Thymus (tissue), 11 donors: ENCODE measurements around the gene ZNF577. TPM values are rescaled to one million over a fixed set of nuclear protein-coding genes. Genes with fewer than 3 reads are reported as not detected.
A peak's percentile ranks its signal among the peaks of the same experiment; 100 is the strongest.

Experiments used
- DNase-seq, 9 donors: peaks; one replicate each; pipeline ENCODE4 v3.0.0-alpha.2; 2013; ENCODE audit warnings: low spot score in 9 of 9, low read depth in 6 of 9, missing footprints in 1 of 9
- H3K27ac ChIP-seq, 2 donors: one replicate each; pipeline ENCODE4 v1.5.1; 2013; ENCODE audit warnings: control low read depth in 1 of 2, low read depth in 1 of 2, low read length in 1 of 2, mild to moderate bottlenecking in 1 of 2, moderate library complexity in 1 of 2
- H3K27me3 ChIP-seq, 2 donors: one replicate each; pipeline ENCODE4 v1.5.1; 2013; ENCODE audit warnings: low read length in 1 of 2; ENCODE audit not compliant: control insufficient read depth in 2 of 2, insufficient read depth in 1 of 2
- H3K36me3 ChIP-seq, 2 donors: one replicate each; pipeline ENCODE4 v1.5.1; 2013; ENCODE audit warnings: low read length in 1 of 2, mild to moderate bottlenecking in 1 of 2, moderate library complexity in 1 of 2; ENCODE audit not compliant: control insufficient read depth in 2 of 2, insufficient read depth in 2 of 2
- H3K4me1 ChIP-seq, 2 donors: one replicate each; pipeline ENCODE4 v1.5.1; 2013; ENCODE audit warnings: low read length in 2 of 2; ENCODE audit not compliant: control insufficient read depth in 2 of 2, insufficient read depth in 2 of 2
- H3K4me3 ChIP-seq, 2 donors: one replicate each; pipeline ENCODE4 v1.5.1; 2013; ENCODE audit warnings: low read length in 2 of 2, control low read depth in 1 of 2, mild to moderate bottlenecking in 1 of 2
- H3K9me3 ChIP-seq, 2 donors: one replicate each; pipeline ENCODE4 v1.5.1; 2013; ENCODE audit warnings: low read length in 1 of 2, mild to moderate bottlenecking in 1 of 2; ENCODE audit not compliant: control insufficient read depth in 2 of 2, insufficient read depth in 1 of 2
- WGBS: extraction: QIAGEN DNeasy Blood & Tissue Kit; methylation state at CpG from one replicate; pipeline ENCODE4 v1.1.7; 2013; 5-methylcytosine and 5-hydroxymethylcytosine counted together
- polyA plus RNA-seq: library from polyadenylated mRNA; stranded (reverse); fragments of 200-250 nt; gene quantifications from one replicate; pipeline ENCODE4 v1.2.3, GENCODE V29; 2013
- total RNA-seq: library from RNA; stranded (reverse); fragments of 120-200 nt; gene quantifications from one replicate; pipeline ENCODE4 v1.2.4, GENCODE V29; 2013
- donor health status: healthy.

ZNF577 gene
- total and polyA plus RNA-seq, 2 donors = 11.4 to 30.2 TPM

DNA sequence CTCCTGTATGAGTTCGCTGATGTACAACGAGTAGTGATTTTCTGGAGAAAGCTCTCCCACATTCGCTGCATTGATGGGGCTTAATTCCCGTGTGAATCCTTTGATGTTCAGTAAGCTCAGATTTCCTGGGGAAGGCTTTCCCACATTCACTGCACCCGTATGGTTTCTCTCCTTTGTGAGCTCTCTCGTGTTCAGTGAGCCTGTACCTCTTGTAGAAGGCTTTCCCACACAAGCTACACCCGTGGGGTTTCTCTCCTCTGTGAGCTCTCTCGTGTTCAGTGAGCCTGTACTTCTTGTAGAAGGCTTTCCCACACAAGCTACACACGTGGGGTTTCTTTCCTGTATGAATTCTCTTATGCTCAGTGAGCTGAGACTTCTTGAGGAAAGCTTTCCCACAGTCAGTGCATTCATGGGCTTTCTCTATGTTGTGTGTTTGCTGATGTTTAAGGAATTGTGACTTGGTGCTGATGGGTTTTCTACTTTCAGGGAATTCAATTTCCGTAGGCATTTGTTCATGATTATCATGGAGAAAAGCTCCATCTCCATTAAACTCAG is 3.5 kb upstream of the ZNF577 start:
- Histone ChIP-seq H3K27me3 (peaks cover 0 to 2% of the 10 kb centered on the region in 2 donors), H3K4me3 (no peak overlapping the region), H3K4me1 (peaks cover 0 to 3% of the 10 kb centered on the region in 2 donors), H3K27ac (no peak overlapping the region), H3K9me3 (peaks cover 33 to 38% of the 10 kb centered on the region in 2 donors), H3K36me3 (peaks cover 52 to 58% of the 10 kb centered on the region in 2 donors)
- 98% methylated on average over 10 of the region's 10 CpGs for WGBS
- peak in 1 of 9 donors; percentile 12 for DNase-seq

DNA sequence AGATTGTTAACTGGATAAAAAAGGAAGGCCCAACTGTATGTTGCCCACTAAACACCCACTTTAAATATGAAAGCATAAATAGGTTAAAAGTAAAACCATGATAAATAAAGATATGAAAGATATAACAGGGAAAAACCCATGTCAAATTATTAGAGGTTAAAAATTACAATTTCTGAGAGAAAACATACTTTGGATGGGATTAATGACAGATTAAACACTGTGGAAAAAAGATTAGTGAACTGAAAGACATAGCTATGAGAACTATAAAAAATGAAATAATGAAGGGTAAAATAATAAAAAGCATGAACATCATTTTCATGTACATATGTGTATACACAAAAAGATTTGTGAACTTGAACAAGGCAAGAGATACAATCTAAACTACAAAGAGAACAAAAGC is 2.2 kb upstream of the ZNF577 start:
- H3K9me3 ChIP-seq = peaks cover 28 to 38% of the 10 kb centered on the region in 2 donors
- peaks cover 40 to 49% of the 10 kb centered on the region in 2 donors for H3K36me3 ChIP-seq
- peaks cover 0 to 3% of the 10 kb centered on the region in 2 donors for H3K4me1 ChIP-seq
- no peak overlapping the region for H3K27ac ChIP-seq
- no peak for DNase-seq
- no peak overlapping the region for H3K4me3 ChIP-seq
- peaks cover 0 to 2% of the 10 kb centered on the region in 2 donors for H3K27me3 ChIP-seq

DNA sequence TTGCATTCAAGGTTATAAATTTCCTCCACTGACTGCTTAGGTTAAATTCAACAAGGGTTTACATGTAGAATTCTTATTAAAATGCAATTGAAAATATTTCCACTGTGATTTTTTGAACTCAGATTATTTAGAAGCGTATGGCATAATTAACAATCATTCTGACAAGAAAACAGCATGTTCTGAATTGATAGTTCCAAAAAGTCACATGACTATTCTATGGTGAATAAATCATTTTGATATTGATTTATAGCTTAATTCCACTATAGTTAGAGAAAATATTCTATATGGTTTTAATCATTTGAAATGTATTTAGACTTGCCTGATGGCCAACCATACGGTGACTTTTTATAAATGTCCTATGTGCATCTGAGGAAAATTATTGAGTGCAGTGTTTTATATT is 3.0 kb downstream of the ZNF577 start:
- H3K36me3 ChIP-seq = peaks cover 5 to 9% of the 10 kb centered on the region in 2 donors
- DNase-seq = no peak
- 97% methylated on average over 2 of the region's 2 CpGs for WGBS
- no peak overlapping the region for H3K27ac ChIP-seq
- H3K4me3 ChIP-seq = no peak overlapping the region
- H3K27me3 ChIP-seq = peaks cover 0 to 2% of the 10 kb centered on the region in 2 donors
- H3K9me3 ChIP-seq = peaks cover 8 to 18% of the 10 kb centered on the region in 2 donors
- H3K4me1 ChIP-seq = peaks cover 0 to 3% of the 10 kb centered on the region in 2 donors

DNA sequence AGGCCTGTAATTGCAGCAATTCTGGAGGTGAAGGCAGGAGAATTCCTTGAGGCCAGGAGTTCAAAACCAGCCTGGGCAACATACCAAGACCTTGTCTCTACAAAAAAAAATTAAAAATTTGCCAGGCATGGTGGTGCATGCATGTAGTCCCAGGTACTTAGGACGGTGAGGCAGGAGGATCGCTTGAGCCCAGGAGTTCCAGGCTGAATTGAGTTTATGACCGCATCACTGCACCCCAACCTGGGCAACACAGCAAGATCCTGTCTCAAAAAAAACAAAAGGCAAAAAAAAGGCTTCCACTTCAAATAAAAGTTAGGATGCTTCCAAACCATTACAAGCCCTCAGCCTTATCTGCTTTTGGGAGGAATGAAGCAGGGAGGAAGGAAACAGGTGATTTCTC is 5.2 kb downstream of the ZNF577 start:
- Histone ChIP-seq H3K36me3 (peaks cover 0 to 16% of the 10 kb centered on the region in 2 donors), H3K4me1 (no peaks in the 10 kb centered on the region), H3K9me3 (peaks cover 1 to 11% of the 10 kb centered on the region in 2 donors), H3K27me3 (no peaks in the 10 kb centered on the region), H3K4me3 (no peak overlapping the region), H3K27ac (no peak overlapping the region)
- WGBS = 98% methylated on average over 3 of the region's 3 CpGs
- no peak for DNase-seq

DNA sequence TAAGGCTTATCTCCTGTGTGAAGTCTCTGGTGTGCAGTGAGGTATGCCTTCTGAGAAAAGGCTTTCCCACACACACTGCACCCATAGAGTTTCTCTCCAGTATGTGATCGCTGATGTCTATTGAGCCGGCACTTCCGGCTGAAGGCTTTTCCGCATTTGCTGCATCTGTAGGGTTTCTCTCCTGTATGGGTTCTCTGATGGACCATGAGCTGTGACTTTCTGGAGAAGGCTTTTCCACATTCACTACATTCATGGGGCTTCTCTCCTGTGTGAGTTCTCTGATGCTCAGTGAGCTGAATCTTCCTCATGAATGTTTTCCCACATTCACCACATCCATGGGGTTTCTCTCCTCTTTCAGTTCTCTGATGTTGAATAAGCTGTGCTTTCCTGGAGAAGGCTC is 14.7 kb downstream of the ZNF577 start:
- peaks cover 17 to 39% of the 10 kb centered on the region in 2 donors for H3K36me3 ChIP-seq
- H3K4me3 ChIP-seq = no peak overlapping the region
- no peaks in the 10 kb centered on the region for H3K27me3 ChIP-seq
- 99% methylated on average over 4 of the region's 4 CpGs for WGBS
- H3K9me3 ChIP-seq = peaks cover 15 to 28% of the 10 kb centered on the region in 2 donors
- H3K27ac ChIP-seq = no peak overlapping the region
- no peaks in the 10 kb centered on the region for H3K4me1 ChIP-seq
- DNase-seq = no peak

DNA sequence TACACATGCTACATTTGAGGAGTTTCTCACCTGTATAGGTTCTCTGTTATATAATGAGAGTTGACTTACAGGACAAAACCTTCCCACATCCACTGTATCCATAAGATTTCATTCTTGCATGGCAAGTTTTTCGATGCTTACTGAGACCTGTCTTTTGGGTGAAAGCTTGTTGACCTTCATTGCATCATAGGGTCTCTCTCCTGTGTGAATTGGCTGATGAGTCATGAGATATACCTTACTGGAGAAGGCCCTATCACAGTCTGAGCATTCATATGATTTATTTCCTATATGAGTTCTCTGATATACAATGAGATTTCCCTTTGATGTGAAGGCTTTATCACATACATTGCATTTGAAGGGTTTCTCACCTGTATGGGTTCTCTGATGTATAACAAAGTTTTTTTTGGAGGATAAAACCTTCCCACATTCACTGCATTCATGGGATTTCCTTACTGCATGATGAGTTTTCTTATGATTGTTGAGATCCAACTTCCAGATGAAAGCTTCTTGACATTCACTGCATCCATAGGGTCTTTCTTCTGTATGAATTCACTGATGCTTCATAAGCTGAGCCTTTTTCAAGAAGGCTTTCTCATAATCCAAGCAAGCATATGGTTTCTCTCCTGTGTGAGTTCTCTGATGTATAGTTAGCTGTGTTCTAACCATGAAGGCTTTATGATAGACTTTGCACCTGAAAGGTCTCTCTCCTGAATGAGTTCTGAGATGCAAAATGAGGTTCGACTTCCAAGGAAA is 25.7 kb downstream of the ZNF577 start:
- H3K4me3 ChIP-seq = no peak overlapping the region
- no peak for DNase-seq
- no peaks in the 10 kb centered on the region for H3K36me3 ChIP-seq
- H3K27me3 ChIP-seq = no peaks in the 10 kb centered on the region
- 96% methylated on average over 2 of the region's 2 CpGs for WGBS
- H3K9me3 ChIP-seq = peaks cover 1 to 7% of the 10 kb centered on the region in 2 donors
- H3K27ac ChIP-seq = no peak overlapping the region
- H3K4me1 ChIP-seq = no peaks in the 10 kb centered on the region

DNA sequence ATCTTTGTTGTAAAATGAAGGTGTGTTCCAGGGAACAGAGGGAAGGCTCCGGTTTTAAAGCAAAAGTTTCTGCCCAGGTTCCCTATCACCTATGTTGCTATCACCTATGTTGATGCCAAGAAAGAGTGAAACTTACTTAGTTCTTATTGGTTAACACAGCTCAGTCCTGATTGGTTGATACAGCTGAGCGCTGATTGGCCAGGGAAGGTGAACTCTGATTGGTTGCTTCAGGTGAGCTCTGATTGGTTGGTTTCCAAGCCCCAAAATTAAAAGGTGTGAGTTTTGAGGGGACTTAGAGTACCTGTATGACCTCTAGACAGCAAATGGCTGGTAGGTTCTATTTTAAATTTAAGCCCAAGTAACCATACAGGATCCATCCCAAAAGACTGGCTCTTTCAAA is 50.6 kb downstream of the ZNF577 start:
- no peaks in the 10 kb centered on the region for H3K27me3 ChIP-seq
- no peak for DNase-seq
- no peaks in the 10 kb centered on the region for H3K36me3 ChIP-seq
- WGBS = 98% methylated on average over 2 of the region's 2 CpGs
- H3K4me3 ChIP-seq = no peak overlapping the region
- H3K9me3 ChIP-seq = peaks cover 0 to 9% of the 10 kb centered on the region in 2 donors
- no peak overlapping the region for H3K27ac ChIP-seq
- H3K4me1 ChIP-seq = no peaks in the 10 kb centered on the region

DNA sequence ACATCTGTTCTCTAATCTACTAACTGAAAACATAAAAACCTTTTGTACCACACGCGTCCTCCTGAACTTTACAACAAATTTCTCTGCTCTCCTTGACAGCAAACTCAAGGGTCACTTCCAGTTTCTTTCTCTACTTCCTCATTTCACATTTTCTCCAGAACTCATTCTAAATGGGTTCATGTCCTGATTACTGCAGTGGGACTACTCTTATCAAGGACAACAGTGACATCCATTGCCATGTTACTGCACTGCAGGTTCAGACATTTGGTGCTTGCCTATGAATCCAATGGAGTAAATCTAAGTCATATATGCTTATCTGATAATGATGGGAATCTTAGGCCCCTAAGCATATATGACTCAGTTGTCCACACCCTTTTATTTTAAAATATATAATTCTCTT is 57.5 kb downstream of the ZNF577 start:
- H3K9me3 ChIP-seq = peaks cover 5 to 6% of the 10 kb centered on the region in 2 donors
- 45% methylated on average over 2 of the region's 2 CpGs for WGBS
- H3K27me3 ChIP-seq = no peaks in the 10 kb centered on the region
- no peak overlapping the region for H3K27ac ChIP-seq
- H3K4me3 ChIP-seq = no peak overlapping the region
- no peaks in the 10 kb centered on the region for H3K36me3 ChIP-seq
- peak in 1 of 9 donors; percentile 3 for DNase-seq
- H3K4me1 ChIP-seq = no peaks in the 10 kb centered on the region

DNA sequence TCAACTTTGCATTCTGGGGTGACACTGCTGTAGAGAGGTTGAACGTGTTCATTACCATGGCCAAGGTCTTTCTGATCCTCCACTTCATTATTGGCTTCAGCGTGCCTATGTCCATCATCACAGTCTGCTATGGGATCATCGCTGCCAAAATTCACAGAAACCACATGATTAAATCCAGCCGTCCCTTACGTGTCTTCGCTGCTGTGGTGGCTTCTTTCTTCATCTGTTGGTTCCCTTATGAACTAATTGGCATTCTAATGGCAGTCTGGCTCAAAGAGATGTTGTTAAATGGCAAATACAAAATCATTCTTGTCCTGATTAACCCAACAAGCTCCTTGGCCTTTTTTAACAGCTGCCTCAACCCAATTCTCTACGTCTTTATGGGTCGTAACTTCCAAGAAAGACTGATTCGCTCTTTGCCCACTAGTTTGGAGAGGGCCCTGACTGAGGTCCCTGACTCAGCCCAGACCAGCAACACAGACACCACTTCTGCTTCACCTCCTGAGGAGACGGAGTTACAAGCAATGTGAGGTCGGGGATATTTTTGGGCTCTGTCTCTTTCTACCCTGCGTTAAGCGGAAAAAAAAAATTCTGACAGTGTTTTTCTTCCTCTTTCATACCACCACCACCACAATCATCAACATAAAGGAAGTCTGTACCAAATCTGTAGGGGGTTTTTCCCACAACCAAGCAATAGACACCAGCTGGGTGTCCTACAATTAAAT is 63.3 kb downstream of the ZNF577 start:
- Histone ChIP-seq H3K9me3 (peaks cover 5 to 6% of the 10 kb centered on the region in 2 donors), H3K27ac (no peak overlapping the region), H3K36me3 (no peaks in the 10 kb centered on the region), H3K27me3 (no peaks in the 10 kb centered on the region), H3K4me1 (peaks cover 0 to 3% of the 10 kb centered on the region in 2 donors), H3K4me3 (no peak overlapping the region)
- WGBS = 61% methylated on average over 13 of the region's 13 CpGs
- DNase-seq = peak in 1 of 9 donors; percentile 5
